8988T (cell line): ENCODE data around the gene NTM.

Experiments
- DNase-seq: peaks from one replicate; pipeline ENCODE4 v3.0.0; 2011

Gene NTM

DNA sequence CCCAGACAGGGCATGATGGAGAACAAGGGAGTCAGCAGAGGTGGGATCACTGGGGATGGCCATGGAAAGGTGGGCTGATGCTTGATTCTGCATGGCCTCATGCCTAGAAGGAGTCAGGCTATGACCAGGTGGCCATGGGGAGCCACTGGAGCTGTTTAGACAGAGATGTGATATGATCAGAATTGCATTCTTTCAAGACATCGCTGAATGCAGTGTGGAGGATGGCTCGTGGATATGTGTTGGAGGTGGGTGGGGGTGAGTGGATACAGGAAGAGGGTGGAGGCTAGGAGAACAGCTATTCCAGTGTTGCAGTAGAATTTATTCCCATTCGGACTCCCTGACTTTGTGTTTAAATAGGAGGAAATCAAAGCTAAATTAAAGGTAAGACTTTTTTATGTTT lies 841.1 kb downstream of the NTM start:
- DNase-seq: no peak

DNA sequence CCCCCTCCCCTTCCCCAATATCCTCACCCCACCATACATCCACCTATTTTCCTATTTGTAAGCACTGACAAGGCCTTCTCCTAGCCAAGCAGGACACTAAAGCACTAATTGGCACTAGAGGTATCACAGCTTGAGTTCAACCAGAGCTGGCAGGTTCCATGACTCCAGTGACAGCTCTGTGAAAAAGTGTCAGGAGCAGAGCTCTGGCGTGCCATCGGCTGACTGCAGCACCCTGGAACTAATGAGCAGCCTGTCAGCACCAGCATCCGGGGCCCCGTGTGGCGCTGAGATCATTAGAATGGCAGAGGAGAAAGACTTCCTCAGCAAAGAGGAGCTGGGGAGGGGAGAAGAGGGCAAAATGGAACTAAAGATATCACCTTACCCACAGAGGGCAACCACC lies 847.4 kb downstream of the NTM start:
- no peak for DNase-seq

- DNase-seq: no peak
These were observed 850.1 kb downstream of the NTM start for GRCh38 chr11:132220474-132220873.

DNA sequence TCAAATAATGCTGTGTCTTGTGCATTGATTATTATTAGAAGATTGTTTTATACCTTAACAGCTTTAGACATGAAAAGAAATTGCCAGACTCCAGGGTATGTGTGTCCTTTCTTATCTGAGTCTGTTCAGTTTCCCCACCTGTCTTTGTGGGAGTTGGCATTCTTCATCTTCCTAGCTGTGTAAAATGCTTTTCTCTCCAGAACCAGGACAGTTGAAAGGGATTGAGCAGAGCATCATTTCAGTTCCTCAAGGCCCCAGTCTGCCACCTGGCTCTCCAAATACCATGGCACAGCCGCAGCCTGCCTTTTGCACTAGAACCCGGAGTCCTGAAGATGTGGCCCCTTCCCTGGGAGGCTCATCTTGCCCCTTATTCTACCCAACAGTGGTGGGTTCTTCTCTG lies 851.9 kb downstream of the NTM start:
- DNase-seq: no peak

- no peak for DNase-seq
These were observed 856.1 kb downstream of the NTM start for GRCh38 chr11:132226522-132226921.

DNA sequence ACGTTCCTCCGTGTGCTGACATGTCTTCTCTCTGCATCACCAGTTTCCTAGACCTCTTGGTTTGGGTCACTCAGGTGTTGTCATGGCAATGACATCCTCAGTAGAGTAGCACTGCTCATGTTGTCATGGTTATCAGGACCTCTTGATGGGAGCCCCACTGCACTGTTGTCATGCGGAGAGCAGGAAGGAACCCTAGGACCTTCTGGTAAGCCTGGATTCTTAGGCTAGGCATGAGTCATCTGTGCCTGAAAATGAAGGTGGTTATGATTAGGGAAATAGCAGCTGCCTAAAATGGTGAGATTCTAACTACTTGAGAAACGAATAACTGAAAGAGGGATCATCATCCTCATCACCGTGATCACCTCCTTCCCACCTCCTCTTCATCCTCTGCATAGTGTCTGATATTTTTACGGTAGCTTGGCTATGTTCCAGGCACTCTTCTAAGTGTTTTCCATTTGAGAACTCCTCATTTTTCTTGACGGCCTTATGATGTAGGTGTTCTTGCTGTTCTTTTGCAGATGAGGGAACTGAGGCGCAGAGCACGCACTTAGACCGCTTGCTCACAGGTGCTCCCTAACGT lies 858.4 kb downstream of the NTM start:
- no peak for DNase-seq

GRCh38 chr11:132231656-132232347 lies 861.4 kb downstream of the NTM start:
- DNase-seq: no peak

GRCh38 chr11:132234878-132235277 lies 864.5 kb downstream of the NTM start:
- no peak for DNase-seq

DNA sequence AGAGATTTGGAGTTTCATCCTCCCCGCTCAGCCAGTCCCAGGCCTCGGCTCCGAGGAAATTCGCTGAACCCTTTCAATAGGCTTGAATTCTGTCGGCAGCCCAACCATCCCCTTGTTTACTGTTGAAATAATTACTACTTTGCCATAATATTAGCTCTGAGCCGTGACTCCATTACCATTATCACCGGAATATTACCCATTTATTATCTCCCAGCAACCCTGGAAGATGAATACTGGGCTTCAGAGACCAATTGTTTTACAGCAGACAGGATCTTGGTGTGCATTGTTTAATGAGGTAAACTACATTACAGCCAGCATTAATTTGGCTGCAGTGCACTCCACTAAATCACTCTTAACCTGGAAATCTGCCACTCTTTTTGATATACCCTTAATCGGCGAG lies 867.4 kb downstream of the NTM start:
- no peak for DNase-seq

GRCh38 chr11:132238331-132238866 lies 868.0 kb downstream of the NTM start:
- no peak for DNase-seq

DNA sequence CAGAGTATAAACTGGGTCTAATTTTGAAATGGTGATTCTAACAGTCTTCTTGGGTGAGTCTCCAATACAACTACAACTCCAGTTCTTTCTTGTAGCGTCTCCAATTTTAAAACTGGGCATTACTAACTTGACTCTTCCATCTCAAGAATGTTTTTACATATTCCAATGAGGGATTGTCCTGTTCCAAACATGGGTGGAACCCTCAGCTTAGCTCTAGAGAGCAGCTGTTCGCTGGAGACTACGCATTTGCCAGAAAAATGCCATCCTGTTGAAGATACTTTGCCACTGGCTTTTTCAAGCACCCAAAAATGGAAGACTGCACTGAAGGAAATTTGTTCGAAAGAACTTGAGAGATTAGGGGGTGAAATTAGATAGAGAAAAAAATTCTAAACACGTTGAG lies 870.0 kb downstream of the NTM start:
- no peak for DNase-seq

DNA sequence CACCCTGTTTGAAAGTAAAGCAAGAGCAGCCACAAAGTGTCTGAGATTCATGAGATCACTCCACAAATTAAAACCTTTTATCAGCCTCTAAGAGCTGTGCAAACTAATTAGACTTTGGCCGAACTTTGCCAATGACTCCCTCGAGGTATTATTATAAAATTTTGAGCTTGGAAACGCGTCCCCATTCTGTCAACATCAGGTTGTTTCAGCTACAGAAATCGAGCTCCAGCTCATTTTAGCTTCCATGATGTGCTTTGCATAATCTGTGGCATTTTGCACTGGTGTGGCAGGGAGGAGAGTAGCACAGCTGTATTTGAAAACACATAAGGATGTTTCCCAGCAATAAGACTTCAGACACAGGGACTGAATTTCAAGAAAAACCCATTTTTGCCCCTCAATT lies 872.2 kb downstream of the NTM start:
- DNase-seq: no peak

- no peak for DNase-seq
These were observed 874.4 kb downstream of the NTM start for GRCh38 chr11:132244846-132245245.

DNA sequence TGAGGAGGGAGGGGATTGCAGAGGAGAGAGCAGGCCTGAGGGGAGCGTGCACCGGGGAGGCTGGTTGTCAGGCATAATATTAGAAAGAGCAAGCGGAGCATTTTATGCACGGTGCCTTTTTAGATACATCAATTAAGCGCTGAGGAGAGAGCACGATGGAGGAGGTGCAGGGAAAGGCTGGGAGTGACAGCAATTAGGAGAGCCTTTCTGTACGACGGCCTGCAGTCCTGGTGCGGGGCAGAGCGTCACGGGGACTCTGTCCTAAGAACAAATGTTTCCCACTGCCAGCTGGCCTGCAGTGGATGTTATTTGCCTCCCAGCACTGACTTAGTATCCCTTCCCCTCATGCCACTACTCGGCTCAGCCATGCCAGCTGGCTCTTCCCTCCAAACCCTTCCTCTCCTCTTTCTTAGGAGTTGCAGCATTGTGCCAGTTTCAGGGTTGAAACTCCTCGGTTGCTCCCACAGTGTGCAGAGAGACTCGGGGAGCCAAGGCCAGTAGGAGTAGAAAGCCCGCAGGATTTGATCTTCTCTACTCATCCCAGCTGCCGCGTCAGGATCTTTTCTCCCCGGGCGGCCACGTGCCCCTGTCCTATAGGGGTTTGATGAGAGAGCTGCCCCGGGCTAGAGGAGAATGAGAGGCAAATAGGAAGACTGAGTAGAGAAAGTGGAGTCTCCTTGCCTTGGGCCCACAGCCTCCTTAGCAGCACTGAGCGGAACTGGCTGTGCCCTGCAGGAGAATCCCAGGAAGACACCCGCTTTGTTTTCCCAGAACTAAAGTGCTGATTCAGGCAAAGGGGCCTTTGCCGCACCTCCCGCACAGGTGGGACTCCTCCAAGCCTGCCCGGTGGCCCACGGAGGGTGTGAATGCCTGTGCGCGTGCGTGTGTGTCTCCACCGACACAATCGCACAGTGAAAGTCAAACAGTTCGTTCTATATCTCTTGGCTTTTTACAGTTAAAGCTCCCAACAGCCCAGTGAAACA lies 875.3 kb downstream of the NTM start:
- DNase-seq: no peak

DNA sequence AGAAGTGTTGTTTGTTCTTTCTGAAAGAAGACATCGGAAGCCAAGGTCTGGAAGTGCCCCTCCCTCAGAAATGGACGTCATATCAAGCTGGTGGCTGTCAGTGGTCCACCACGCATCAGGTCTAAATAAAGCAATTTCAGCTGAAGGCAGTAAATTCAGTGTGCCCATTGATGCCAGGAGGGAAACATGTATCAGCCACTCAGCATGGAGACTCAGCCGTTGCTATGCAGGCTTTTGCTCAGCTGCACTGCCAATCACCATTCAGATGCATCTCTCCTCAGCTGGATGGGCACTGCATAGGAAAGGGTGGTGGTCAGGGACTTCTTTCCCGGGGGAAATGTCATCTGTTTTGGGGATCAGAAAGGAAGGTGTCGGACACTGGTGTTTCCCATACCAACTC lies 878.2 kb downstream of the NTM start:
- no peak for DNase-seq

GRCh38 chr11:132249256-132249655 lies 878.8 kb downstream of the NTM start:
- no peak for DNase-seq

DNA sequence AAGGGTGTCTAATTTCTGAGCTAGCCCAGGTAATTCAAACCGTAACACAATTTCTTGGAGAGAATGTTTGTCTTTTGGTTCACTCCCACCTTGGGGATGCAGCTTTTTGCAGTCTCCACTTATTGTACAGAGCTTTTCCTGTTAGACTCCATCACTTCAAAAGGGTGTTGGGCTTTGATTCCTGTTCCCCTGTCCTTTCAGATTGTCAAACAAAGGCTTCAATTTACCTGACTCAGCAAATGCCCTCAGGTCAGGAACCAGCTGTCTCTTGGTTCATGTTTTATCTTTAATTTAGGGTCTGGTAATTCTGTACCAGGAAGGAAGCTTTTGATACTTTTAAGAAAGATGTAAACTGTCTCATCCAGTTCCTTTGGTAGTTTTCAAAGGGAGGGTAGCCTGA lies 880.6 kb downstream of the NTM start:
- no peak for DNase-seq

DNA sequence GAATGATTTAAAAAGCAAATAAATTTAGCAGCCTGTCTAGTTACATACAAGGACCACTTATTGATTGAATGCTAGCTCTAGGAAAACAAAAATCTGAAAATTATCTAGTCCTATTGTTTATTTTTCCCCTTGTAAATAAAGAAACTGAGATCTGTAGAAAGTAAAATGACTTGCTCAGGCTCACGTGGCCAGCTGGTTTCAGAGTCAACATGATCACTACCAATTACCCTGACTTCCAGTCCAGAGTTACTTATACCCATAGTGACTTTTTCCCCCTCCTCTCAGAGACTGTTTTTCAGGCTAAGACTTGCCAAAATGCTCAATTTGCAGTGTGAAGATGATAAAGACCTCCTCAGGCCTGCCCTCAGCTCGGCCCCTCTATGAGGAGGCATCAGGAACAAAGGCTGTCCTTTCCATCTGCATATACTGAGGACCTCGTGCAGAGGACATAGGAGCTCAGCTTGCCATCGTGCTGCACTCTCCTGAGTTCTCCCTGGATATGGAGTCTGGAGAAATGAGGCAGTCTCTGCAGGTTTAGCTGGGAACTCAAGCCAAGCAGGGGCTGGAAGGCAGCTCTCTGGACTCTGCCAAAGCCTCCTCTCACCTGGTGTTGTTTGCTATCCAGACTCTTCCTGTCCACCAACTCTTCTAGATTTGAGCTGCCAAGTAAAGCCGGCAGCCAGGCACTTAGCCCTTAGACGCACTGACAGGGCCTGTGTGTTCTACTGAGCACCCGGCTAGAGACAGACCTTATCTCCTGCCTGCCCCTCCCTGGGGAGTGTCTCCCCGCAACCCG lies 883.3 kb downstream of the NTM start:
- DNase-seq: no peak

DNA sequence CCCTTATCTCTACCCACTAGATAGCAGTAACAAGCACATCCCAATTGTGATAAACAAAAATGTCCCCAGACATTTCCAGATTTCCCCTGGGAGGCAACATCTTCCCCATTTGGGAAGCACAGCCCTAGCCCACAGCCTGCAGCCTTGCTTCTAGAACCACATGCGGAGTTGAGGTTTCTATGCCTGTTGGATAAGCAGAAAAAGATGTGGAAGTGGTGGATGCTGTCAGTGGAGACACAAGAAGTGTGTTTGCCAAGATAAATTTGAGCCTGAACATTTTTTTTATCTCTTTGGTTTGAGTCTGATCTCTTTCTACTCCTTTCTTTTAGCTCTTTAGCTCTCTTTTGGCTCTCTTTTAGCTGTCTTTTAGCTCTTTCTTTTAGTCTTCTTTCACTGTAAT lies 884.5 kb downstream of the NTM start:
- no peak for DNase-seq

- no peak for DNase-seq
These were observed 886.3 kb downstream of the NTM start for GRCh38 chr11:132256528-132257279.

DNA sequence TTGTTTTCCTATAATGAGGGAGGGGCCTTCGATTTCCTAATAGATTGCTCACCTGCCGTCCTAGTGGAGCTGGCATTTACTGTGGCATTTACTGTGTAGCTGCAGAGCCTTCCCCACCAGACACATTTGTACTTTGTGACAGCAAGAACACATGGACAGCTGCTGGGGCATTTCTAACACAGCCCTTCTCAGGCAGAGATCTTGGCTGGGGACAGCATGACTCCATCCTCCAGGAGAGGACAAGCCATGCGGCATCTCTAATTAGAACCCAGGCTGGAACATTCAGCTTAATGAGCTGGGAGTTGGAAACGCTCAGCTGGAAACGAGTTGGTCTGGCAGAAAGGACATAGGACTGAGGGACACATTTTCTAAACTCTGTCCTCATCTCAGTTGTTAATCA lies 887.5 kb downstream of the NTM start:
- DNase-seq: no peak

DNA sequence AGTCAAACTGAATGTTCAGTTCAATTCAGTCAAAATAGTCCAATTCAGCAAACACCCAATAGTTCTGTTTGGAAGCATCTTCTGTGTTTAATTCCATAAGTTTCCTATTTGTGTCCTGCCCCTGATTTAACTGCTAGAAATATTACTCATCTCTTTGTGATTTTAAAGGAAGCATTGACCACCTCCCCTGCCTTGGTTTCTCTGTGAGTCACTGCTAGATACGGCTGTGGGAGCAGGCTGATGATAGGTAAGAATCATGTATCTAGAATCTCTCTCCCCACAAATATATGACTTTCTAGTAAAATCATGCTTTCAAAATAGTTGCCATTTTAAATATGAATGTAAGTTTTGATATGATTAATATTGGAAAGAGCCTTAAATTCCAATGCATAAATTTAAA lies 888.5 kb downstream of the NTM start:
- no peak for DNase-seq
